Spleen (tissue), 11 donors: ENCODE data around the gene IQCE. TPM values are rescaled to one million over a fixed set of nuclear protein-coding genes. Genes with fewer than 3 reads are reported as not detected.

ENCODE experiments used
- DNase-seq: peaks from one replicate; pipeline ENCODE4 v3.0.0-alpha.2; 2020
- H3K27ac ChIP-seq, 8 donors: fragments of 200-600 bp; sonication (generic) in 7 of 8; 1 replicate in 4 of 8; 2 replicates in 4 of 8; pipeline versions ENCODE4 v1.5.0 to v1.8.0; 2016 to 2021; ENCODE audit warnings: inconsistent platforms in 4 of 8, mild to moderate bottlenecking in 4 of 8, moderate library complexity in 1 of 8
- H3K27me3 ChIP-seq, 7 donors: fragments of 200-600 bp; sonication (generic) in 6 of 7; replicated peaks in 1 of 7; 1 replicate in 4 of 7; 2 replicates in 3 of 7; pipeline versions ENCODE4 v1.5.0 to v1.8.0; 2016 to 2021; ENCODE audit warnings: inconsistent platforms in 3 of 7, mild to moderate bottlenecking in 1 of 7
- H3K36me3 ChIP-seq, 6 donors: fragments of 200-600 bp; sonication (generic) in 5 of 6; 1 replicate in 4 of 6; 2 replicates in 2 of 6; pipeline versions ENCODE4 v1.5.0 to v1.8.0; 2016 to 2021; ENCODE audit warnings: inconsistent platforms in 2 of 6
- H3K4me1 ChIP-seq, 6 donors: fragments of 200-600 bp; sonication (generic) in 5 of 6; 1 replicate in 3 of 6; 2 replicates in 3 of 6; pipeline versions ENCODE4 v1.5.0 to v1.8.0; 2016 to 2021; ENCODE audit warnings: inconsistent platforms in 3 of 6
- H3K4me3 ChIP-seq, 8 donors: fragments of 200-600 bp; sonication (generic) in 7 of 8; 1 replicate in 4 of 8; 2 replicates in 4 of 8; pipeline versions ENCODE4 v1.5.0 to v1.8.0; 2016 to 2021; ENCODE audit warnings: inconsistent platforms in 4 of 8, mild to moderate bottlenecking in 4 of 8, moderate library complexity in 2 of 8
- H3K9me3 ChIP-seq, 8 donors: fragments of 200-600 bp; sonication (generic) in 7 of 8; 1 replicate in 4 of 8; 2 replicates in 4 of 8; pipeline versions ENCODE4 v1.5.0 to v1.8.0; 2016 to 2021; ENCODE audit warnings: inconsistent platforms in 4 of 8
- POLR2A ChIP-seq, 3 donors: fragments of 450-650 bp; IDR thresholded peaks; one replicate each; pipeline ENCODE4 v1.5.1; 2017; ENCODE audit warnings: antibody characterized with exemption in 3 of 3, mild to moderate bottlenecking in 1 of 3
- POLR2AphosphoS5 ChIP-seq, 3 donors: sonication (generic); formaldehyde crosslinking; IDR thresholded peaks; one replicate each; pipeline ENCODE4 v1.5.1; 2017; ENCODE audit warnings: antibody characterized with exemption in 3 of 3
- WGBS, 5 donors: extraction: QIAGEN DNeasy Blood & Tissue Kit in 3 of 5; methylation state at CpG; one replicate each; pipeline versions ENCODE4 v1.1.5 to v1.1.7; 2013 to 2018; 5-methylcytosine and 5-hydroxymethylcytosine counted together
- intact Hi-C: fragments of 100-400 bp; cut with DNase I; formaldehyde crosslinking; loops from one replicate; pipeline ENCODE4 v1.15.0; 2023; ENCODE audit warnings: low total_unique reads
- polyA plus RNA-seq, 3 donors: library from polyadenylated mRNA; stranded (reverse); fragments of 200-250 nt; gene quantifications; one replicate each; pipeline ENCODE4 v1.2.1, GENCODE V29; 2013
- total RNA-seq, 7 donors: library from RNA; depleted of rRNA in 3 of 7; stranded (reverse); fragments of >200 nt in 3 of 7; fragmentation: NEBNext Ultra II Directional in 4 of 7; extraction: Animal tissue kit (Norgen Biotek cat#: 25700) in 4 of 7; gene quantifications; one replicate each; pipeline versions ENCODE4 v1.1.0 to v1.2.1, GENCODE V29; 2016 to 2021
- TF ChIP-seq, protein P1 (sequence below), 11 experiments: fragments of 200-600 bp in 7 of 11; fragments of 450-650 bp in 4 of 11; sonication (generic) in 4 of 11; IDR thresholded peaks in 8 of 11; conservative IDR thresholded peaks in 3 of 11; 1 replicate in 7 of 11; 2 replicates in 4 of 11; pipeline versions ENCODE4 v1.4.0 to v1.8.0; 2016 to 2021; ENCODE audit warnings: antibody characterized with exemption in 11 of 11, inconsistent platforms in 4 of 11, mild to moderate bottlenecking in 1 of 11
- donor health status: healthy with polysubstance abuse.
- donor health status: DM: no; HTN: no; CAD: no; lungs with moderate emphysema.
- donor health status: DM: no; HTN: no; CAD: no.
- donor health status: Bipolar disorder and iron deficiency.
- donor health status: healthy.
- donor health status: DM: no; HTN: no; CAD: no.
- donor health status: DM: yes; HTN: yes; CAD: no.

IQCE gene
- total and polyA plus RNA-seq, 10 donors, result 1.2 to 17.1 (median 11.4) TPM

DNA sequence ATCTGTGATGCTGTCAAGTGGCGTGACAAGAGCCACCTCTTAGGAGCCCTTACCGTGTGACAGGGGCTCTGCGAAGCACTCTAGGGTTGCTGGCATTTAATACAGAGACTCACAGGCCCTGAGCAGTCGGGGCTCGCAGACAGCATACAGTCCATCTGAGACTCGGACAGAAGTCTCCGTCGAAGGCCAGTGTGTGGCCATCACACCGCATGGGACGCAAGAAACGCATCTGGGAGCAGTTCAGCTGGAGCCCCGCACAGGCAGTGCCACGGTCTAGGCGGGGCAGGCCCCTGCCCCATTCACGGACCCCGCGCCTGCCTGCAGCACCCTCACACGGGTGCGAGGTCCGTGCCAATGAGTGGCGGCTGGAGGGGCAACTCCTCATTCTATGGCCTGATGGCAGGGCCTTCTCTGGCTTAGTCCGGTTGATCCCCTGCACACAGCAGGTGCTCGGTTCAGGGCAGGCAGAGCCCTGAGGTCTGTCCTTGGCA, 33.6 kb downstream of the IQCE start:
- peaks cover 0 to 88% (median 31%) of the 10 kb centered on the region in 6 donors for H3K36me3 ChIP-seq
- H3K27ac ChIP-seq, result no peak overlapping the region
- 93 to 98% (median 96%) methylated on average over 11 to 23 of the region's 23 CpGs for WGBS, 5 donors
- peaks cover 0 to 15% (median 3%) of the 10 kb centered on the region in 6 donors for H3K4me1 ChIP-seq
- no peaks in the 10 kb centered on the region for H3K9me3 ChIP-seq
- intact Hi-C loops, result no loop called here
- H3K27me3 ChIP-seq, result no peaks in the 10 kb centered on the region
- no peak for DNase-seq
- no peak overlapping the region for H3K4me3 ChIP-seq
- TF ChIP-seq POLR2A (IDR thresholded peaks at IDR 0.05), result no peak
- TF ChIP-seq, protein P1, sequence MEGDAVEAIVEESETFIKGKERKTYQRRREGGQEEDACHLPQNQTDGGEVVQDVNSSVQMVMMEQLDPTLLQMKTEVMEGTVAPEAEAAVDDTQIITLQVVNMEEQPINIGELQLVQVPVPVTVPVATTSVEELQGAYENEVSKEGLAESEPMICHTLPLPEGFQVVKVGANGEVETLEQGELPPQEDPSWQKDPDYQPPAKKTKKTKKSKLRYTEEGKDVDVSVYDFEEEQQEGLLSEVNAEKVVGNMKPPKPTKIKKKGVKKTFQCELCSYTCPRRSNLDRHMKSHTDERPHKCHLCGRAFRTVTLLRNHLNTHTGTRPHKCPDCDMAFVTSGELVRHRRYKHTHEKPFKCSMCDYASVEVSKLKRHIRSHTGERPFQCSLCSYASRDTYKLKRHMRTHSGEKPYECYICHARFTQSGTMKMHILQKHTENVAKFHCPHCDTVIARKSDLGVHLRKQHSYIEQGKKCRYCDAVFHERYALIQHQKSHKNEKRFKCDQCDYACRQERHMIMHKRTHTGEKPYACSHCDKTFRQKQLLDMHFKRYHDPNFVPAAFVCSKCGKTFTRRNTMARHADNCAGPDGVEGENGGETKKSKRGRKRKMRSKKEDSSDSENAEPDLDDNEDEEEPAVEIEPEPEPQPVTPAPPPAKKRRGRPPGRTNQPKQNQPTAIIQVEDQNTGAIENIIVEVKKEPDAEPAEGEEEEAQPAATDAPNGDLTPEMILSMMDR (IDR thresholded peaks at IDR 0.05 in 8 of 11, conservative IDR thresholded peaks at IDR 0.05 in 3 of 11), result no peak
- no peak for TF ChIP-seq POLR2AphosphoS5 (IDR thresholded peaks at IDR 0.05)

DNA sequence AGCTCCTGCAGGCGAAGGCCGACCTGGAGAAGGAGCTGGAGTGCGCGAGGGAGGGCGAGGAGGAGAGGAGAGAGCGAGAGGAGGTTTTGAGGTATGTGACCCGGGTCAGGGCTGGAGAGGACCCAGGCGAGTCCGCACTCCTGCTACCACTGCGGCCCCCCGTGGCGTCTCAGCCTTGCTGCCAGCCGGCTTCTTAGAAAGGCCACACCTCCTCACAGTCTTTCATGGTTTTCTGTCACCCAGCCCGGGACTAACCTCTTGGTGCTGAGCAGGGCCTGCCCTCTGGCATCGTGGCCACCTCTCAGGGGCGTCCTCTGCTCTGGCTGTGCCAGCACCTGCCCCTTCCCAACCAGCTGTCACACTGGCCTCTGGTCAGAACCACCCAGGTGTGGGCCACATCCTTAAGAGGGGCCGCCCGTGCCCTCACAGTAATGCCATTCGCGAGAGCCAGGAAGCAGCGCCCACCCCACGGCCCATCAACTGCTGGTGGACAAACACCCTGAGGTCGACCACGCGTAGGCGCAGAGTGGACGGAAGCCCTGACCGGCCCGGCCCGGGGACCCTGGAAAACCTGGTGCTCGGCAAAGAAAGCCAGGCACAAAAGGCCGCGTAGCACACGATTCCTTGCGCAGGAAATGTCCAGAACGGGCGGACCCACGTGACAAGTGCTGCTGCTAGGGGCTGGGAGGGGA, 34.4 kb downstream of the IQCE start:
- H3K36me3 ChIP-seq, result peaks cover 0 to 88% (median 30%) of the 10 kb centered on the region in 6 donors
- intact Hi-C loops, result no loop called here

DNA sequence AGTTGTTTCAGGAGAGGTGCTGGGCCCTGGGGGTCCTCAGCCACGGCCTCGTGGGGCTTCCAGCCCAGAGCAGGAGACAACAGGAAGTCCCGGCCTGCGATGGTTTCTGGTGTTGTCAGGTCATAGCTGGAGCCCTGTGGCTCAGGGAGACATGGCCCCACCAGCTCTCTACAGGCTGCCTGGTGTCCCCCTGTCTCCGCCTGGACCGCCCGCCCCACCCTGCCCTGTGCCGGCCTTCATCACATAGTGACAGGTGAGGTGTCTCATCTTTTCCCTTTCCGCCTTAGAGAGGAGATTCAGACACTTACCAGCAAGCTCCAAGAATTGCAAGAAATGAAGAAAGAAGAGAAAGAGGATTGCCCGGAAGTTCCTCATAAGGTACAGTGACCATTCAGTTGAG, 35.8 kb downstream of the IQCE start:
- Histone ChIP-seq H3K4me1 (peaks cover 0 to 20% (median 3%) of the 10 kb centered on the region in 6 donors), H3K9me3 (no peaks in the 10 kb centered on the region), H3K4me3 (no peak overlapping the region), H3K36me3 (peaks cover 0 to 94% (median 38%) of the 10 kb centered on the region in 6 donors), H3K27ac (no peak overlapping the region), H3K27me3 (no peaks in the 10 kb centered on the region)
- intact Hi-C loops, result no loop called here
- WGBS, 5 donors, result 67 to 87% (median 78%) methylated on average over 10 of the region's 10 CpGs
- peak in 1 of 3 donors; percentile 19 for TF ChIP-seq POLR2AphosphoS5 (IDR thresholded peaks at IDR 0.05)
- TF ChIP-seq, protein P1 (IDR thresholded peaks at IDR 0.05 in 8 of 11, conservative IDR thresholded peaks at IDR 0.05 in 3 of 11), result no peak
- no peak for DNase-seq

More for the DNA sequence above, 34.4 kb downstream of the IQCE start:
- no peak overlapping the region for H3K27ac ChIP-seq
- WGBS, 5 donors, result 92 to 95% (median 95%) methylated on average over 38 of the region's 38 CpGs
- DNase-seq, result no peak
- no peaks in the 10 kb centered on the region for H3K27me3 ChIP-seq
- H3K4me1 ChIP-seq, result peaks cover 0 to 16% (median 3%) of the 10 kb centered on the region in 6 donors
- no peak overlapping the region for H3K4me3 ChIP-seq
- TF ChIP-seq, protein P1 (IDR thresholded peaks at IDR 0.05 in 8 of 11, conservative IDR thresholded peaks at IDR 0.05 in 3 of 11), result no peak
- no peak for TF ChIP-seq POLR2A (IDR thresholded peaks at IDR 0.05)
- TF ChIP-seq POLR2AphosphoS5 (IDR thresholded peaks at IDR 0.05), result no peak
- H3K9me3 ChIP-seq, result no peaks in the 10 kb centered on the region

DNA sequence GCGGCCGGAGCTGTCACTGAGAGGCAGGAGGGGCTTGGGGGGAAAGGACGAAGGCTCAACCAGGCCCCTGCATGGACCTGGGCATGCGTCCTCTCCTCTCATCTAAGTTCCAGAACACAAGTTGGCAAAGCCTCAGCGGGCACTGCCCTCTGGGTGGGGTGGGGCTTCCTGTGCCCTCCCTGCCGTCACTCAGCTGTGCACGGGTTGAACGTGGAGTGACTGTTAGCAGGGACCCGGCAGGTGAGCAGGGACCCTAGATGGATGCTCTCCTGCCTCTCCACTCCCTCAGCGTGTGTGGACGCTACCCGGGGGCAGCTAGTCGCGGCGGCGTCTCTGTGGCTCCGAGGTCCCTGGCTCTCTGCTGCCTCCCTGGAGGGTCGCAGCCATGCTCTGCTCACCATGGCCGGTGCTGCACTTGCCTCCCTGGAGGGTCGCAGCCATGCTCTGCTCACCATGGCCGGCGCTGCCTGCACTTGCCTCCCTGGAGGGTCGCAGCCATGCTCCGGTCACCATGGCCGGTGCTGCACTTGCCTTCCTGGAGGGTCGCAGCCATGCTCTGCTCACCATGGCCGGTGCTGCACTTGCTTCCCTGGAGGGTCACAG, 36.6 kb downstream of the IQCE start:
- TF ChIP-seq POLR2AphosphoS5 (IDR thresholded peaks at IDR 0.05) (no peak), POLR2A (IDR thresholded peaks at IDR 0.05) (no peak)
- TF ChIP-seq, protein P1 (IDR thresholded peaks at IDR 0.05 in 8 of 11, conservative IDR thresholded peaks at IDR 0.05 in 3 of 11), result no peak
- peaks cover 0 to 94% (median 36%) of the 10 kb centered on the region in 6 donors for H3K36me3 ChIP-seq
- DNase-seq, result no peak
- no peaks in the 10 kb centered on the region for H3K27me3 ChIP-seq
- intact Hi-C loops, result no loop called here
- H3K27ac ChIP-seq, result no peak overlapping the region
- WGBS, 5 donors, result 61 to 82% (median 80%) methylated on average over 18 to 27 of the region's 27 CpGs
- peaks cover 0 to 20% (median 3%) of the 10 kb centered on the region in 6 donors for H3K4me1 ChIP-seq
- H3K4me3 ChIP-seq, result no peak overlapping the region
- no peaks in the 10 kb centered on the region for H3K9me3 ChIP-seq
